Ishikawa (cell line): ENCODE data around the gene ADCY10.

Experiments
- CEBPB ChIP-seq: IDR thresholded peaks from 2 replicates; pipeline ENCODE4 v1.6.1; 2012
- EP300 ChIP-seq: IDR thresholded peaks from 2 replicates; pipeline ENCODE4 v1.6.1; 2012; ENCODE audit warnings: borderline replicate concordance
- FOXM1 ChIP-seq: IDR thresholded peaks from 2 replicates; pipeline ENCODE4 v1.6.1; 2012; ENCODE audit warnings: low read depth, borderline replicate concordance
- RAD21 ChIP-seq: IDR thresholded peaks from 2 replicates; pipeline ENCODE4 v1.6.1; 2012; ENCODE audit warnings: low read depth
- TAF1 ChIP-seq: IDR thresholded peaks from 2 replicates; pipeline ENCODE4 v1.6.1; 2012; ENCODE audit warnings: low read depth, mild to moderate bottlenecking
- TCF12 ChIP-seq: IDR thresholded peaks from 2 replicates; pipeline ENCODE4 v1.6.1; 2012; ENCODE audit warnings: low read depth
- YY1 ChIP-seq: IDR thresholded peaks from 2 replicates; pipeline ENCODE4 v1.6.1; 2012; ENCODE audit warnings: low read depth
- TF ChIP-seq, protein P1 (sequence below): IDR thresholded peaks from 2 replicates; pipeline ENCODE4 v1.6.1; 2012

DNA sequence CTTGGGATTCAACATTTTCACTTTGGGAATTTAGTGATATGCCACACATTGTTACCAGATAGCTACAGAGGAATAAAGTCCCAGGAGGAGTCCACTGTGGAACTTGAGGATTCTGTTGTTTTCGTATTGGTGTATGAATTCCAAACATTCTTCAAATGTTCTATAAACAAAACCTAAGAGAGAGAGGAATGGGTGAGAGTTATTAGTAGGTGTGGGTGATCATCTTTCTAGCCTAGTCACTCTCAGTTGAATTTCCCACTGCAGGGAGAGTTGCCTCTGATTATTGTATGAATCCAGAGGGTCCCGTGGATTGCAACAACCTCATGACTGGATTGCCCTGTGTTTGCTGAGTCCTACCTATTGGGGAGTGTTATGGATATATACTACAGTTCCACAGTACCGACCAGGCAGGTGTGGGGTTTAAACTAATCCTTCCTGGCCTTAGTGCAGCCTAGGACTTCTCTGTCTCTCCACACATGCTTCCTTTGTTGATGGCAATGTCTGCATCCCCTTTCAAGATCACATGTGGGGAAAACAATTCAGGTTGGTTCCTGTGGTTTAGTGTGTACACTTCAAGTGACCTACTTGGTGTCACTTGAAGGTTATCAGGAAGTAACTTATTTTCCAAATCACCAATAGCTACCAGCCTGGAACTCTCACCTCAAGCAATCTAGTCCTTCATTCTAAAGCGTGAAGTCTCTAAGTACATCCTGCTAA, 91.8 kb downstream of the ADCY10 start:
- TF ChIP-seq RAD21 (no peak), YY1 (no peak), TAF1 (no peak), FOXM1 (no peak), EP300 (no peak), TCF12 (no peak), CEBPB (no peak)
- TF ChIP-seq, protein P1, sequence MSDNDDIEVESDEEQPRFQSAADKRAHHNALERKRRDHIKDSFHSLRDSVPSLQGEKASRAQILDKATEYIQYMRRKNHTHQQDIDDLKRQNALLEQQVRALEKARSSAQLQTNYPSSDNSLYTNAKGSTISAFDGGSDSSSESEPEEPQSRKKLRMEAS, result no peak
